ENCODE measurements around the gene CAVIN3.

CAVIN3 gene

DNA sequence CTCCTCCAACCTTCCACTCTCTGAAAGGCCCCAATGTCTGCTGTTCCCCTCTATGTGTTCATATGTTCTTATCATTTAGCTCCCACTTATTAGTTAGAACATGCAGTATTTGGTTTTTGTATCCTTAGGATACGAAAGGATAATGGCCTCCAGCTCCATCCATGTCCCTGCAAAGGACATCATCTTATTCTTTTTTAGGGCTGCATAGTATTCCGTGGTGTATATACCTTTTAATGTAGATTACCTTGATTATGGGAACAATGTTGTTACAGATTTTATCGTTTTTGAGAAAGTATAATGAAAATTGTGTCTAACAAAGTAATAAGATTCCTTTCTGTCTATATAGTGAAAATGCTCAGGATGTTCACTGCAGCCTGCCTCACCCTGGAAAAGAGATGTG, 16.0 kb upstream of the CAVIN3 start:
- Mint-ChIP-seq H3K27ac (no peak overlapping the region), H3K36me3 (no peaks in the 10 kb centered on the region), H3K4me3 (no peak overlapping the region), H3K9me3 (ENCODE audit: low read depth) (no peaks in the 10 kb centered on the region), H3K27me3 (peaks cover 7% of the 10 kb centered on the region), H3K4me1 (ENCODE audit: low read depth) (no peaks in the 10 kb centered on the region)

- Mint-ChIP-seq H3K4me3 (no peak overlapping the region), H3K9me3 (ENCODE audit: low read depth) (no peaks in the 10 kb centered on the region), H3K27ac (no peak overlapping the region)
Observed at GRCh38 chr11:6334806-6335205, 14.5 kb upstream of the CAVIN3 start.

GRCh38 chr11:6333095-6333494, 12.8 kb upstream of the CAVIN3 start:
- H3K9me3 Mint-ChIP-seq (ENCODE audit: low read depth): no peaks in the 10 kb centered on the region
- peaks cover 8% of the 10 kb centered on the region for H3K27me3 Mint-ChIP-seq
- no peak overlapping the region for H3K4me3 Mint-ChIP-seq
- no peaks in the 10 kb centered on the region for H3K4me1 Mint-ChIP-seq (ENCODE audit: low read depth)
- no peak overlapping the region for H3K27ac Mint-ChIP-seq
- H3K36me3 Mint-ChIP-seq: no peaks in the 10 kb centered on the region

More at GRCh38 chr11:6334806-6335205, 14.5 kb upstream of the CAVIN3 start:
- no peaks in the 10 kb centered on the region for H3K36me3 Mint-ChIP-seq
- peaks cover 7% of the 10 kb centered on the region for H3K27me3 Mint-ChIP-seq
- no peaks in the 10 kb centered on the region for H3K4me1 Mint-ChIP-seq (ENCODE audit: low read depth)

DNA sequence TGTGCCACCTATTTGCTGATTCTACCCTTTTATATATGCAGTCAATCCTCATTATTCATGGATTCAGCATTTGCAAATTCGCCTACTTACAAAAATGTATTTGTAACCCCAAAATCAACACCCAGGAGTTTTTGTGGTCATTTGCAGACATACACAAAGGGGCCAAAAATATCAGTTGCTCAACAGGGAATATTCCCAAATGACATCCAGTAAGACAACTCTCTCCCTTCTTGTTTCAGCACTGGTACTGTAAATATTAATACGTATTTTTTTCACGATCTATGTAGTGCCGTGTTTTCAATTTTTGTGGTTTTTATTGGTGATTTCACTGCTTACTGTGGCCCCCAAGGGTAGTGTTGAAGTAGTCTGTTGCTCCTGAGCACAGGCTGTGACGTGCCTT, 11.8 kb upstream of the CAVIN3 start:
- Mint-ChIP-seq H3K27me3 (peaks cover 12% of the 10 kb centered on the region), H3K27ac (no peak overlapping the region), H3K4me3 (no peak overlapping the region), H3K4me1 (ENCODE audit: low read depth) (no peaks in the 10 kb centered on the region), H3K9me3 (ENCODE audit: low read depth) (no peaks in the 10 kb centered on the region), H3K36me3 (no peaks in the 10 kb centered on the region)

DNA sequence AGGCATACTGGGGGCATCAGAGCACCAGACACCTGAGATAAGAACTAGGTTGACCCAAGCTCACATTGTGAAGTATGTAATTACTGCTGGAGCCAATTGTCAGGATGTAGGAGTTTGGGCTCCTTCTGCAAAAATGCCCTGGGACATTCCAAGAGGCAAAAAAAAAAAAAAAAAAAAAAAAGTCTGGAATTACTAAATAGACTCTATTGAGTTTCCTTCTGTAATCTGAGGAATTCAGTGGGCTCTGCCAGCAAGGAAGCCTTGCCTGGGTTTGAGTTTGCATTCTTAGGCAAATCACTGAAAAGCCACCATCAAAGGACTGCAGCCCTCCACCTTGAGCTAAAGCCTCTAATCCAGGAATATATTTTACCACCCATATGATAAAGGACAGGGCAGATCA, 8.0 kb upstream of the CAVIN3 start:
- H3K9me3 Mint-ChIP-seq (ENCODE audit: low read depth): no peaks in the 10 kb centered on the region
- H3K36me3 Mint-ChIP-seq: no peaks in the 10 kb centered on the region

GRCh38 chr11:6327806-6328205, 7.5 kb upstream of the CAVIN3 start:
- no peak overlapping the region for H3K27ac Mint-ChIP-seq
- H3K4me1 Mint-ChIP-seq (ENCODE audit: low read depth): no peaks in the 10 kb centered on the region
- H3K9me3 Mint-ChIP-seq (ENCODE audit: low read depth): no peaks in the 10 kb centered on the region
- H3K27me3 Mint-ChIP-seq: peaks cover 16% of the 10 kb centered on the region
- no peak overlapping the region for H3K4me3 Mint-ChIP-seq
- no peaks in the 10 kb centered on the region for H3K36me3 Mint-ChIP-seq

More for the DNA sequence above, 8.0 kb upstream of the CAVIN3 start:
- Mint-ChIP-seq H3K4me1 (ENCODE audit: low read depth) (no peaks in the 10 kb centered on the region), H3K27ac (no peak overlapping the region), H3K4me3 (no peak overlapping the region), H3K27me3 (peaks cover 15% of the 10 kb centered on the region)

- Mint-ChIP-seq H3K4me1 (ENCODE audit: low read depth) (peaks cover 6% of the 10 kb centered on the region), H3K27ac (no peak overlapping the region), H3K36me3 (no peaks in the 10 kb centered on the region), H3K27me3 (peaks cover 16% of the 10 kb centered on the region), H3K9me3 (ENCODE audit: low read depth) (no peaks in the 10 kb centered on the region), H3K4me3 (no peak overlapping the region)
Observed at GRCh38 chr11:6326985-6327384, 6.7 kb upstream of the CAVIN3 start.

GRCh38 chr11:6326303-6326702, 6.0 kb upstream of the CAVIN3 start:
- Mint-ChIP-seq H3K9me3 (ENCODE audit: low read depth) (no peaks in the 10 kb centered on the region), H3K4me3 (no peak overlapping the region), H3K27ac (no peak overlapping the region), H3K36me3 (no peaks in the 10 kb centered on the region), H3K4me1 (ENCODE audit: low read depth) (peaks cover 10% of the 10 kb centered on the region), H3K27me3 (peaks cover 15% of the 10 kb centered on the region)

- peaks cover 20% of the 10 kb centered on the region for H3K27me3 Mint-ChIP-seq
- H3K4me3 Mint-ChIP-seq: no peak overlapping the region
- H3K27ac Mint-ChIP-seq: no peak overlapping the region
- H3K36me3 Mint-ChIP-seq: no peaks in the 10 kb centered on the region
- peaks cover 23% of the 10 kb centered on the region for H3K4me1 Mint-ChIP-seq (ENCODE audit: low read depth)
- no peaks in the 10 kb centered on the region for H3K9me3 Mint-ChIP-seq (ENCODE audit: low read depth)
Observed at GRCh38 chr11:6323291-6323905, 3.1 kb upstream of the CAVIN3 start.

DNA sequence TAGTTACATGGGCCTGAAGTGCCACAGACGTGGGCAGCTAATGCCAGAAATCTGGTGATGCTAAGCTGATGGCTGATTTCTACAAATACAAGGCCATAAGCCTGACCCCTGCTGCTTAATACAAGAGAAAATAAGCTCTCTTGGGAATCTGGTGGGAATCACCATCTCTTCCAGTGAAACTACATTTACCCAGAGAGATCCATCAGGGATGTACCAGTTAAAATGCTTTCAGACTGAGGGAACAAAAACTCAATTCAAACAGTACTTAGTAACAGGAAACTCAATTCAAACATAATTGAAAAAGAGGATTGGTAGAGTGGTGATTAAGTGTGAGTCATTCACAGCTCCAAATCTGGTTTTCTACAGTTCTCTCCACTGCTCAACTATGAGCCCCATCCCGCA, 1.7 kb upstream of the CAVIN3 start:
- H3K36me3 Mint-ChIP-seq: no peaks in the 10 kb centered on the region

GRCh38 chr11:6321356-6321755, 1.1 kb upstream of the CAVIN3 start:
- Mint-ChIP-seq H3K27me3 (peaks cover 27% of the 10 kb centered on the region), H3K9me3 (ENCODE audit: low read depth) (no peaks in the 10 kb centered on the region), H3K27ac (peak overlapping the region; percentile 81), H3K36me3 (no peaks in the 10 kb centered on the region), H3K4me1 (ENCODE audit: low read depth) (peaks cover 28% of the 10 kb centered on the region), H3K4me3 (peak overlapping the region; percentile 79)

More for the DNA sequence above, 1.7 kb upstream of the CAVIN3 start:
- Mint-ChIP-seq H3K27ac (peak overlapping the region; percentile 76), H3K4me3 (peak overlapping the region; percentile 71), H3K4me1 (ENCODE audit: low read depth) (peaks cover 28% of the 10 kb centered on the region), H3K27me3 (peaks cover 25% of the 10 kb centered on the region), H3K9me3 (ENCODE audit: low read depth) (no peaks in the 10 kb centered on the region)

GRCh38 chr11:6319704-6320410, 444 bp downstream of the CAVIN3 start:
- H3K4me1 Mint-ChIP-seq (ENCODE audit: low read depth): peaks cover 28% of the 10 kb centered on the region
- peak overlapping the region; percentile 79 for H3K4me3 Mint-ChIP-seq
- peak overlapping the region; percentile 51 for H3K27ac Mint-ChIP-seq
- no peaks in the 10 kb centered on the region for H3K9me3 Mint-ChIP-seq (ENCODE audit: low read depth)
- no peaks in the 10 kb centered on the region for H3K36me3 Mint-ChIP-seq
- H3K27me3 Mint-ChIP-seq: peaks cover 23% of the 10 kb centered on the region

DNA sequence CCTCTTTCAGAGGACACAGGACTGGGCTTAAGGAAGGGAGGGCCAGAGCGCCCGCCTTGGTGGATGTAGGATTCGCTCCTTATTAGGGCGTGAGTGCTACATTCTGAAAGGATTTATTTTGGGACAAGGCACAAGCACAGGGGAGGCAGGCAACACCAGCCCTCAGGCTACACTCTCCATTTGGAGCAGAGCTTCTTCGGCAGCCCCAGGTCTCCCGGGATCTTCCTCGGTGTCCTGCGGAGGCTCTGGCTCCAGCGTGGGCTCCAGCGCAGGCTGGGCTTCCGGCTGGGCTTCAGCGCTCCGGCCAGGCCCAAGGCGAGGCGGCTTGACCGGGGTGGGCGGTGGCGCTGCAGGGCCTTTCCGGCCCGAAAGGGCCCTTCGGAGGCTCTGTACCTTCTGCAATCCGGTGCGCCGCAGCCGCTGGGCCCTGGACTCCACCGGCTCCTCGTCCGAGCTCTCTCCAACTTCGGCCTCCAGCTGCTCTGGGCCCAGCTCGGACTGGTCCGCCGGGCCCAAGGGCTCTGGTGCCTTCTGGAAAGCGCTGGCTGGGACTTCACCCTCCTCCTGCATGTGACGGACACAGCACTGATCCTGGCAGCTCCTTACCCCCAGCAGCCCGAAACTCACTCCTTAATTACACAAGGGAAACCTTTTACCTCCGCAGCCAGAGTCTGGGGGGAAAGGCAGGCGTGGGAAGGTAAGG, 1.1 kb downstream of the CAVIN3 start:
- Mint-ChIP-seq H3K27ac (peak overlapping the region; percentile 51), H3K4me3 (peak overlapping the region; percentile 74), H3K27me3 (peaks cover 26% of the 10 kb centered on the region), H3K36me3 (no peaks in the 10 kb centered on the region), H3K9me3 (ENCODE audit: low read depth) (no peaks in the 10 kb centered on the region), H3K4me1 (ENCODE audit: low read depth) (peaks cover 28% of the 10 kb centered on the region)

GRCh38 chr11:6318204-6318603, 2.1 kb downstream of the CAVIN3 start:
- Mint-ChIP-seq H3K4me1 (ENCODE audit: low read depth) (peaks cover 28% of the 10 kb centered on the region), H3K27me3 (peaks cover 28% of the 10 kb centered on the region), H3K9me3 (ENCODE audit: low read depth) (no peaks in the 10 kb centered on the region), H3K27ac (no peak overlapping the region), H3K4me3 (peak overlapping the region; percentile 51), H3K36me3 (no peaks in the 10 kb centered on the region)

DNA sequence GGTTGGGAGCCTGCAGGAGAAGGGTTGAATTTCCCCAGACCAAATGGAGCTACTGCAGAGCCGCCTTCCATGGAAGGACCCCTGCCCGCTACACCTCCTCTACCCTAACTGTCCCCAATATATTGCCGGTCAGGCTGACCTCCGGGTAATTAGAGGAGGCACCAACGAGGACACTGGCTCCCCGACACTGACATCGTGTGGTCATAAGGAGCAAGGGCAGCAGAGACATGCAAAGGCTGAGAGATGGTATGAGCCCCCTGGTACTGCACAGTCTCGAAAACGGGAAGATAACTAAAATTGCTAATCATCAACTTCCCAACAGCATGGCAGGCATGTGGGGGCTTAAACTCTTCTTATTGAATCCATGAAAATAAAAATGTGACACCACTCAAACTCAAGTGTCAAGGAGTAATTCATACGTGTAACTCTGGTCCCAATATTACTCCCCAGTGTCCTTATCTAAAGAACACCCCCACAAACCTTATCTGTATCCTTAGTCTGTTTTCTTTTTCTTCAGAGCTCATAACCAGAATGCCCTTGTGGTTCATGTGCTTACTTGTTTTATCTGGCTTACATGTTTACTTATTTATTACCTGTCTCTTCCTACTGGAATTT, 4.4 kb downstream of the CAVIN3 start:
- H3K9me3 Mint-ChIP-seq (ENCODE audit: low read depth): no peaks in the 10 kb centered on the region
- no peaks in the 10 kb centered on the region for H3K36me3 Mint-ChIP-seq
- H3K4me3 Mint-ChIP-seq: no peak overlapping the region
- H3K27ac Mint-ChIP-seq: no peak overlapping the region
- H3K27me3 Mint-ChIP-seq: peaks cover 26% of the 10 kb centered on the region
- peaks cover 15% of the 10 kb centered on the region for H3K4me1 Mint-ChIP-seq (ENCODE audit: low read depth)

Measured in activated naive CD8-positive, alpha-beta T cell (primary cell).